OCI-LY7 (cell line): ENCODE results near the gene SLC43A2.

Experiments
- CTCF ChIP-seq: fragments of 200-600 bp; sonication (generic); conservative IDR thresholded peaks from 2 replicates; pipeline ENCODE4 v1.5.1; 2014; ENCODE audit warnings: mild to moderate bottlenecking, antibody characterized with exemption, low read length, moderate library complexity, mixed read lengths
- EZH2phosphoT487 ChIP-seq: fragments of 200-600 bp; sonication (generic); IDR thresholded peaks from 2 replicates; pipeline ENCODE4 v1.6.1; 2018; ENCODE audit warnings: low read depth, borderline replicate concordance, mild to moderate bottlenecking, mixed run types, antibody characterized with exemption, low read length, moderate library complexity, mixed read lengths

GRCh38 chr17:1623057-1623630, 5.5 kb downstream of the SLC43A2 start:
- TF ChIP-seq CTCF: no peak
- no peak for TF ChIP-seq EZH2phosphoT487
